NCI-H2227 treated with DMSO at 0.1 percent for 48 hours (cell line): ENCODE results near the gene SPATA2.
"Not testable (repeated sequence)": the region's sequence is repeated elsewhere in the genome, so short reads cannot be mapped to it uniquely, and the experiment has no call there.

ENCODE experiments used
- DNase-seq: peaks from one replicate; lab custom pipeline; 2025; lab: John Stamatoyannopoulos, UW

SPATA2 gene

DNA sequence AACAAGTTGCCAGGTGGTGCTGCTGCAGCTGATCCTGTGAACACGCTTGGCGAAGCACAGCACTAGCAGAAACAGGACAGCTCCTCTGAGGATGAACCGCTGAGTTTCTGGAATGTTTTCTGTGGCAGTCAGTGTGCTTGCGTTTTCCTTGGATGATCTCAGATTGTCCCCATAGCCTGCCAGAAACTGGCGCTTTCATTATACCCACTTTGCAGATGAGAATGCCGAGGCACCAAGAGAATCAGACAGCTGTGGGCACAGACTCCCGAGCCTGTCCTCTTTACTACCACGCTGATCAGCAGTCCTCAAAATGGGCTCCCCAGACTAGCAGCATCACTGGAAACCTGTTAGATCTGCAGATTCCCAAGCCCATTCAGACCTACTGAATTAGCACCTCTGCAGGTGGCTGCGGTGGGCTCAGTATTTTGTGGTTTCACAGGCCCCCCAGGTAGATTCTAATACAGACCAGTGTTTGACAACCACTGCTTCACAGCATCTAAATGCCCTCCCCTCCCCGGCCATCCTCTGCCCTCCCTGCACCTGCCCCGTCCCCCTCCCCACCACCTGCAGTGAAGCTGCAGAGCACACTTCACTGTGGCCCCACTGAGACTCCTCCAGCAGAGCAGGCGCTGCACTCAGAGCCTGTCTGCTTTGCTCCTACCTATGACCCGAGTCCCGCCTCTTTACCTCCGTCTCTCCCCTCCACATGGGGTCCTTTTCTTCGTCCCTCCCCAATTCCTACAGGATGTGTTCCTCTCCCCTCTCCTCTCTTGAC lies 29.6 kb downstream of the SPATA2 start:
- no peak for DNase-seq

DNA sequence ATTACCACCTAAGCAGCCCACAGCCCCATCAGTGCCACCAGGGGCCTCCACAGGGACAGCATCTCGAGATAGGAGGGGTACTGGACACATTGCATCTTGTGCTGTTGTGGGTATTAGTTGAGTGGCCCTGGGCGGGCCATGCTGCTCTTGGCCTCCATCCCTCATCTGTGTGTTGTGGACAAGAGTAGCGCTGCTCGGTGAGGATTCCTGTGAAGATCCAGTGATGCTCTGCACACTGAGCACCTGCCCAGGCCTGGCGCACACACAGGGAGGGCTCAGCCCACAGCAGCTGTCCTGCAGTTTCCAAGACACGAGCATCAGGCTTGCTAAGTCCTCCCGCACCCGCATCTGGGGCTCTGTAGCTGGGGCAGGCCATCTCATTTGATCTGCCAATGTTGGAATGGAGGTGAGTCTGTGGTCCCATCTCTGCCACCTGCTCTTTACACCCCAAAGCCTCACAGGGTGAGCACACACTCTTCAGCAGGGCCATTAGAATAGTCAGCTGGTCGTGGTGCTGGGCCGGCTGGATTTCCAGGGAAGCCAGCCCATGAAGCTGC lies 32.0 kb downstream of the SPATA2 start:
- DNase-seq: no peak

DNA sequence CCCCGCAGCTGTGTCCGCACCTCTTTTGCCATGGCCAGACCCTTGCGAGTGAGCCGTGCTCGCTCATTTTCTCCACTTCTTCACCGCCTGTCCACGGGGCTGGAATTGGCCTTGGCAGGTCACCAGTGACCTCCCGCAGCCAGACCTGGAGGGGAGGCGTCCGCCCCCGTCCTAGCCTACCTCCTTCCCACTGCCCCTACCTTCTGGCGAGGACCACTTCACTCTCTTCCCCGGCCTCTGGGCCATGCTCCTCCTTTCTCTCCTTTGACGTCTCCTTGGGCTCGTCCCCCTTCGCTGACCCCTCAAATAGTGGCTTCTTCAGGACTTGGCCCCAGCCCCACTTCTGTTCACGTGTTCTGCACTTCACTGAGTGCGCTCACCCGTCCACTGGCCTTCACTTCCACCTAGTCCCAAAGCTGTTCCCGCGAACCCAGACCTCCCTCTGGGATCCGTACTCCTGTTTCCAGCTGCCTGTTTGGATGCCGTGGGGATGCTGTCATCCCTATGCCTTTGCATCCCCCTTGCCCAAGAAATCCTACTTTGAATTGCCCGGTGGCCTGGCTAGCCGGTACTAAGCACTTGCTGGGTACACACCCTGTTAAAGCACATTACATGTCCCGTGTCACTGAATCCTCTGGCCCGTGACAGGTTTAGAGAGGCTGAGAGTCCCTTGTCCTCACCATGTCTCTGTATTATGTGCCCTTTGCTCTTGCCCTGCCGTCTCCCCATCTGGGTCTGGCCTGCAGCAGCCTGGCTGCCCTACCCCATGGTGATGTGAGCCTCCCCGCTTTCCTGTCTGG lies 33.0 kb downstream of the SPATA2 start:
- no peak for DNase-seq

DNA sequence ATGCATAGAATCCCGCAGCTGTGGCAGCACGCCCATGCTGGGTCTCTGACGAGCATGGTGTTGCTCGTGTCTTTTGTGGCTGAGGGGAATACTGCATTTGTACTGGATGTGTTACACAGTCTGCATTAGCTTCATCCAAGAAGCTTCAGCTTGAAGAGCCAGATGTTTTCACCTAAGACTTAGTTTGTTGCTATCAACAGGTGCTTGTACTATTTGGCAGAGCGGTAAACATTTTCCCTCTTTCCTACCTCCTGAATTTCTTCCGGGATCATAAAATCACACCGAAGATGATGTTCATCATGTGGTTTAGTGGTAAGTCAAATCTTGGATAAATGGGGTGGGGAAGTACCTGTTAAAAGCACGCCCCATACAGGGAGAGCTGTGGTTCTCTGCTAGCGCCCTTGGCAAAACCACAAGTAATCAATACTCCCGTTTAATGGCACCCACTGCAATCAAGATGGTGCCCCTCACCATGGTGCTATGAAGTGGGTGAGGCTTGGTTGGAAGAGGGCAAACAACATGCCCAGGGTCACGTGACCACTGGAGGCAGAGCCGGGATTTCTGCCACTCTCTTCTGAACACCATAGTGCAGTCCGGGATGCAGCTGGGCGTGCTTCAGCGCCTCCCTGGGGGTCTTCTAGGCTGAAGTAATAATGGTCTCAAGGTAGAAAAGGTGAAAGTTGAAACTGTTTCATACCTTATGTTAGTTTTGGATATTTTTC lies 34.4 kb downstream of the SPATA2 start:
- DNase-seq: no peak

DNA sequence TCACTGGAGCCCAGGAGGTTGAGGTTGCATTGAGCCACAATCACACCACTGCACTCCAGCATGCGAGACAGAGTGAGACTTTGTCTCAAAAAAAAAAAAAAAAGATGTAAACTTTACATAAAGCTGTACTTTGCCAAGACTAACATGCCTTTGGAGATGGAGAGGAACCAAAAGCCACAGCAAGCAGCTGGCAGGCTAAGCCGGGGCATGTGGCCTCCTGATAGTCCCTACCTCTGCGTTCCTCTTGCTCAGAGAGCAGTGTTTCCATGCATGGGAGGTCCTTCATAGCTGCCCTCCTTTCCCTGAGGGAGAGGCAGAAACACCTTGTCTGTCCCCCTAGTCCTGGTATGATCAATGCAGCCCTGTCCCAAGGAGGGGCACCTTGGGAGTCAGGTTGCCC lies 35.2 kb downstream of the SPATA2 start:
- DNase-seq: no peak

DNA sequence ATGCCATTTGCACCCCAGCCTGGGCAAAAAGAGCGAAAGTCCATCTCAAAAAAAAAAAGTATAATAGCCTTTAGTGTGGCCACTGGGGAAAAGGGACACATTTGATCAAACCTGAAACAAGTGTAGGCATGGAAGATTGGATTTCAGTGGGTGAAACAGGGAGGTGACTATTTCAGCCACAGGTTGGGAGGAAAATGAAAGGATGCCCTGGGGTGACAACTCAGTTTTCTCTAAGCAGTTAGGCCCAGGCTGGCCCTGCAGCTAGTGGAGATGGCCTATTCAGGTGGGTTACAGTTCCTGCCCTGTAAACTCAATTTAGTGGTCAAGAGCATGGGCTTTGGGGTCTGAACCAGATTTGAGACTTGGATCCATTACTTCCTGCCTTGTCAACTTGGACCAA lies 36.4 kb downstream of the SPATA2 start:
- DNase-seq: no peak

DNA sequence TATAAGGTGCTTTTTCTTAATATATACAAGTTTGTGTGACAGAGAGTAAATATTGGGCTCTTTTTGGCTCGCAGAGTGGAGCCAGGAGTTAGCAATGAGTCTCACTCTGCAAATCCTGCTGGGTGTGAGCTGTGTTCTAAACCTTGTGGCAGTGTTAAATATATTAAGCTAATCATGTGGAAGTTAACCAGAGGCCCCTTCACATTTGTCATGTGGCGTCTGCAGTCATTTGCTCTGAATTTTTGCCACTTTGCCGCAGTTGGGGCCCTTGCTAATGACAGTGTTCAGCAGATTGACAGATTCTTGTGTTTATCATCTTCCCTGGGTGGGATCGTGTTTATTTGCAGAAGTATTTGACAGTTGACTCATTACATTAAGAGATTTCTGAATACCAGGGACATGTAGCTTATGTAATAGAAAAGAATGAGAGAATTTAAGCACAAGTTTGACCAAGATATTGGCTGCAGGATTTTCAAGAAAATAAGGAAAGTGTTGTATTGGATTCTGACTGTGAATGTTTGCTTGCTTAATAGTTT lies 37.9 kb downstream of the SPATA2 start:
- DNase-seq: peak; percentile 74

DNA sequence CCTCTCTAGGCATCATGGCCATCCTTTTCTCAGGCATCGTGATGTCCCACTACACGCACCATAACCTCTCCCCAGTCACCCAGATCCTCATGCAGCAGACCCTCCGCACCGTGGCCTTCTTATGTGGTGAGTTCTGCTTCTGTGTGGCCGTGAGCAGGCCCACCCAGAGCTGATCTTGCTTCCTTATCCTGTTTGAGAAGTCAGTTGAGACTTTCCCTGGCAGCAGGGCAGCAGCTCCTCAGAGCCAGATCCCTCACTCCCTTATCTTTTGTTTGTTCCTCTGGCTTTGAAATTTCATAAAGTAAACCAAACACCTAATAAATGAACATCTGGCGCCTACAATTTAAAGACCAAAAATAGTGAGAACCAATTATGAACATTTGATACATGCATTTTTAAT lies 40.6 kb downstream of the SPATA2 start:
- no peak for DNase-seq

DNA sequence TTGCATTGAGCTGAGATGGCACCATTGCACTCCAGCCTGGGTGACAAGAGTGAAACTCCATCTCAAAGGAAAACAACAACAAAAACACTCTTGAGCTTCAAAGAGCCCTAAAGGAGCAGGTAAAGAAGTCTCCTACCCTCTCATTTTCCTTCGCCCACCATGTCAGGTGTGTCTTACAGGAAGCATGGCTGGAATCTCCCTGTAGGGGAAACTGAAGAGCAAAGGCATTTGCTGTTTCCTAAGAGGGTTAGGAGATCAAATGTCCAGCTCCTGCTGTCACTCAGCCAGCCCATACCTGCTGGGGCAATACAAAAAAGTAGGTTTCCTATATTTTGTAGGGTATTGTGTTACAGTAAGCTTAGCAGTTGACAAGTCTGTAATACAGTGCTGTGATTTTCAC lies 43.3 kb downstream of the SPATA2 start:
- DNase-seq: no peak

DNA sequence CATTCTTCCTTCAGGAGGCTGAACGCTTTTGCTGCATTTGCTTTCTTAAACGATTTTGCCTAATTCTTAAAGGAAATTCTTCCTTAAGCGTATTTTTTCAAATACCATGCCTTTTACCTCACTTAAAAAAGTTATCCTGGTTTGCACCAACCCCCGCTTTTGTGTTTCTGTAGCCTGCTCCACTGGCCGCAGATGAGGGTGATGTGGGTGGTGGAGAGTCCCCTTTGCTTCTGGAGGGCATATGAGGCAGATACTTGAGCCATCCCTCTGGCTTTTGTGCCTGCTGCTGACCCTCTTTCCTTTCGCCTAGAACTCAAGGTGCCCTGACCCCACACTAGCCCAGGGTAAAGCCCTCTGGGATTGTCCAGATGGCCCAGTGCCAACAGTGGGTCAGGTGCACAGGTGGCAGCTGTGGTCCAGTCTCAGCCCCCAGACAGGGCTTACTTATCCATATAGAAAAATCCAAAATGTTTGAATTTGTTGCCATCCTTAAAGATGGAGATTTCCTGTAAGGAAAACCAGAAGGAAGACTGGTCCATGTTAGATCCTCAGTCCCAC lies 43.9 kb downstream of the SPATA2 start:
- no peak for DNase-seq

DNA sequence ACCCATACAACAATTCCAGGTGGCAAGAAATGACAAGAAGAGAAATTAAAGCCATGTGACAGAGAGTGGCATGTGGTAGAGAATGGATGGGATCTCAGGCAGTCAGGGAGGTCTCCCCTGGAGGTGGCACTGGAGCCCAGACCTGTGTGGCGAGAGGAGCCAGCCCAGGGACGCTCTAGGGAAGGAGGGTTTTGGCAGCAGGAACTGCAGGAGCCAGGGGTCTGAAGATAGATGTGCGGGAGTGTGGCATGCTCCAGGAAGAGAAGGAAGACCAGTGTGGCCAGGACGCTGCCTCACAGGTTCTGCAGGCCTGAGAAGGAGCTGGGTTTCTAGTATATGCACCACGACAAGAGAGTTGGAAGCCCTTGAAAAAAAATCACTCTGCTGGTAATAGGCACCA lies 45.1 kb downstream of the SPATA2 start:
- no peak for DNase-seq

DNA sequence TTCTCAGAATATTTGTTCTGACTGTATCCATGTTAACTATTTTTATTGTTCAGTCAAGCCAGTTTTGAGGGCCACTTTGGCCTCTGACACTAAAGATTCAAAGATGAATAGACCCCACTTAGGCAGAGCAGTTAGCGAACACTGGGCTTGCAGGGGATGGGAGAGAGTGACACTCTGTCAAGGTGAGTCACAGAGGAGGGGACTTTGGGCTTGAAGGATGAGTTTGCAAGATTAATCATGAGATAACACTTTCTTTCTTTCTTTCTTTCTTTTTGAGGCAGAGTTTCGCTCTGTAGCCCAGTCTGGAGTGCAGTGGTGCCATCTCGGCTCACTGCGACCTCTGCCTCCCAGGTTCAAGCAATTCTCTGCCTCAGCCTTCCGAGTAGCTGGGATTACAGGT lies 46.4 kb downstream of the SPATA2 start:
- no peak for DNase-seq

DNA sequence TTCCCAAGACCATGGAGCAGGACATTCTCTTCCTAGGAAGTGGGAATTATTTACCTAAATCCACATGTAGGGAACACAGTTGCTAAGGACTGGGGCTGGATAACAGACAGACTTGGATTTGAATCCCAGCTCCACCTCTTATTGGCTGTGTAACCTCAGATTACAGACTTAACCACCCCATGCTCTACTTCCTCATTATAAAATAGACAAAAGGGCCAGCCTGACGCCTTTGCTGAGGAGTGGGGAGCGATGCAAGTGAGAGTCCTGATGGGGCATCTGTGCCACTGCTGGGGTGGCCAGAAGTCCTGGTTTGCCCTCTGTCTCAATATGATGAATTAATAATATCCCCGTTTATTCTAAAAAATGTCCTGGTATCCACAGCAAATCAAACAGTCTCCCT lies 46.8 kb downstream of the SPATA2 start:
- no peak for DNase-seq

DNA sequence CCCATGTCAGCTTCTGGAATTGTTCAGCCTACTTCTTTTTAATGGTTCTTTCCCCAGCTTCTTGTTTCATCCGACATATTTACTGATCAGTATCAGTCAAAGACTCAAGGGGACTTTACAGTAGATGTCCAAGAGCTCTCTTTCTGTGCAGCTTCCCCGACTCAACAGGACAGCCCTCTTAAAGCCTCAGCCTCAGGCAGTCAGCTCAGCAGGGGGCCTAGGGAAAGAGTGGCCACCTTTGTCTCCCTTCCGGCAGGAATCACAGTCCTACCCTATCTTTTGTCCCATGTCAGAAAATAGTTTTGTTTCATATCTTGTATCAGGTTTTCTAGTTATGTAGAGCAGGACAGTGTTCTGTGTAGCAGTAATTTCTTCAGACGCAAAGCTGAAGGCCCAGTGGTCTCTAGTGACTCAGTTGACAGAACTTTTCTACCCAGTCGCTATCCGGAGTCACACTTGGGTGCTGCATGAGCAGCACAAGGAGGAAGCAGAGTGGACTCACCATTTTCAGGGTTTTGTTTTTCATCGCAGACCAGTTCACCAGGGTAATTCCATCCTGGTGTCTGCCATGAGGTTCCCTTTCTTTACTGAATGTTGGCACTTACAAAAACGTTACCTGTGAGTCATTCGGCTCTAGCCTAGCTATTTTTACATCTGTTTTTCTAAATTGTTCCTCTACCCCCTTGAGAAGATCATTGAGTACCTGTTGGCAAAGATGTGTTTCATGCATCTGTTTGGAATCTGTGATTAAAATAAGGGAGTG lies 47.7 kb downstream of the SPATA2 start:
- no peak for DNase-seq

DNA sequence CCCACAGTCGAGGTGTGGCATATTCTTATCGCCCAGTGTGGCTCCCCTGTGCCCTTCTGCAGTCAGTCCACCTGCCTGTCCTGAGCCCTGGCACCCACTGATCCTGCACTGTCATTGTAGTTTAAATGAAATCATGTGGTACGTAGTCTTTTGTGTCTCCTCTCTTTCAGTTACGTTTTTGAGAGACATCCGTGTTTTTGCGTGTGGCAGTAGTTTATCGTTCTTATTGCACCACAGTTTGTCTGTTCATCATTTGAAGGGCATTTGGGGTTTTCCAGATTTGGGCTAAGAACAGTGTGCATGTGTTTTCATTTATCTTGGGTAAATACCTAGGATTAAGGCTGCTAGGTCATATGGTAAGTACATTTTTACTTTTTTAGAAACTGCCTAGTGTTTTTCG lies 49.3 kb downstream of the SPATA2 start:
- no peak for DNase-seq

DNA sequence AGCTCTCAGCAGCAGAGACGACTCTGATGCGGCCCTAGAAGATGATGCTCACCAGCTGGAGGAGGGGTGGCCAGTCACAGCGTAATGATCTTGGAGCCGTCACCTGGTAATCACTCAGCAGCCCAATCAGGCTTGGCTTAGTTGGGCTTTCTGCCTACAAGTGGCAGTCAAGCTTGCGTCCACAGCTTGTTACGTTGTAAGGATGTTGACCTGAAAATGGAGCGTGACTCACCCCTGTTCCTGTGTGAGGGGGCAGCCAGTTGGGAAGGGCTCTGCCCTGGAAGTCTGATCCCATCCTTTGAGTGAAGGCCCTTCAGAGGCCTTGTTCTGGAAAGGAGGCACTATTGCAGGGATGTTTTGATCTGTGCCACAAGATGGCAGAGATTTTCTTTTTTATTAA lies 49.8 kb downstream of the SPATA2 start:
- peak; percentile 26 for DNase-seq

DNA sequence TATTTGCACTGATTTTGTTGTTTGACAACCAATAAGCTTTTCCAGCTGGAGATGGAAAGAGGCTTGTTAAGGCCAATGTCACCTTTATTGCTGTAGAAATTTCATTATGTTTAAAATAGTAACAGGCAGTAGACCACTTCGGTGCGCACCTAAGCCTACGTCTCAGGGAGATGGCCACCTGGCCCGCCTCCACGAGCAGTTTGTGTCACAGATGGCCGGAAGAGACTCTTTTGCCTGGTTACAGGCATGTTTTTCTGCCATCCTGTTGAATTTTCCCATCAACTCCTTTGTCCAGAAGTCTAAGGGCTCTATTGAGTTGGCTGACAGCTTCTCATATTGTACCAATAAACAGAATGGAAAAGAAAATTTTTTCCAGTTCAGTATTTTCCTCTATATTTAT lies 51.7 kb downstream of the SPATA2 start:
- DNase-seq: no peak

DNA sequence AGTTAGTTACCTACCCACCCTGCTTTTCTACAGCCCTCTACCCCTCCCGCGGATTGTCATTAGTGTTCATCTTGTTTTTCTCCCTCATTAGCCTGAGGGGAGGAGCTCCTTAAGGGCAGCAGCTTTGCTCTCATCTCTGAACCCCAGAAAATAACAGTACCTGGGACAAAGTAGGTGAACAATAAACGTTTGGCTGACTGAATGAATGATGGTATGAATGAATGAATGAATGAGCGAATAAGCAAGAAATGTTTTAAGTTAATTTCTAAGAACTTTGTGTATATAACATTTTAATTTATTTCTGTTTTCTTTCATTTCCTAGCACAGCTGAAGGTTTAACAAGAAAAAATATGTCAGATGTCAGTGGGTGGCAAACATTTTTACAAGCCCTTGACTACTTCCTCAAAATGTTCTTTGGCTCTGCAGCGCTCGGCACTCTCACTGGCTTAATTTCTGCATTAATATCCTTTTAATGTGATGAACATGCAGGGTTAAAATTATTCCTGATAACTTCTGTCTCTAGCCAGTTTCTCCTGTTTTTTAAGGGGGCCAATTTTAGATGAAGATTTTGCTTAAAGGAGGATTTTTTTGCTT lies 52.6 kb downstream of the SPATA2 start:
- no peak for DNase-seq

DNA sequence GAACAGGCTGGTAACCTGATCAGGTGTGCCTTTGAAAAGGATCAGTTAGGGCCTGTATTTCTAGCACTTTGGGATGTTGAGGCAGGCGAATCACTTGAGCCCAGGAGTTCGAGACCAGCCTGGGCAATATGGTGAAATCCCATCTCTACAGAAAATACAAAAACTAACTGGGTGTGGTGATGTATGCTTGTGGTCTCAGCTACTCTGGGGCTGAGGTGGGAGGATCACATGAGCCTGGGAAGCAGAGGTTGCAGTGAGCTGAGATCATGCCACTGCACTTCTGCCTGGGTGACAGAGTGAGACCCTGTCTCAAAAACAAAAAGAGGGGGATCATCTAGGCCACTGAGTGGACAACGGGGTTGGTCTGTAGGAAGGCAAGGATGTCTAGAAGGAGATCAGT lies 54.1 kb downstream of the SPATA2 start:
- not testable (repeated sequence) for DNase-seq

DNA sequence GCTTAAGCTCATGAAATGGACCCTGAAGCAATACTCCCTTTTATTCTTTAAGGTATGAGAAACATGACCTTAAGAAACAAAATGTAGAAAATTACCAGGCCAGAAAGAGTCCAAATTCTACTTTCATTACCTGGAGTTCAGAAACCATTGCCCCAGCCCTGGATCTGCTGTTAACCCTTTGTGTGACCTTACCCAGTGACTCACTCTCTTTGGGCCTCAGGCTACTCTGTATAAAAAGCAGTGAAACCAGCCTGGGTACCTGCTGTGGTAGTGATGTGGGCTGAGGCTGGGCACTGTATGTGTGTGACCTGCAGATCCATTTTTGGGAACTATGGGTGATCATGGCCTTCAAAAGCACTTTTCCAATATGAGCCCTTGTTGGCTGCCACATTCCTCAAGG lies 55.5 kb downstream of the SPATA2 start:
- no peak for DNase-seq

DNA sequence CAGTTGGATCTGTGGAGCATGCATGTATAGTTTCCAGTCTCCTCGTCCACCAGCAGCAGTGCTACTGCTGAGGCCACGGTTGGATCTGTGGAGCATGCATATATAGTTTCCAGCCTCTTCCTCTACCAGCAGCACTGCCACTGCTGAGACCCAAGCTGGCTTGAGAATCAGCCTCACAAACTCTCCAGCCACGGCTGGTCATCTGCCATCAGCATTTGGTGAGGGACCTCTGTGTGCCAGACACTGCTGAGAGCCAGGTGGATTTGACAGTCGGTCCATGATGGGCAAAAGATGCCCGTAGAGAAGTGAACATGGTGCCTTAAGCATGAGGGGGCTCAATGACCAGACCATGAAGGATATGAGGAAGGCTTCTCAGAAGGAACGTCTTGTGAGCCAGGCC lies 56.3 kb downstream of the SPATA2 start:
- DNase-seq: no peak
